Liver (tissue), 9 donors: ENCODE measurements around the gene ACVR1. TPM values are rescaled to one million over a fixed set of nuclear protein-coding genes. Genes with fewer than 3 reads are reported as not detected.

Experiments used
- DNase-seq: peaks from one replicate; pipeline ENCODE4 v3.0.0-alpha.2; 2017; ENCODE audit warnings: low spot score
- H3K27ac ChIP-seq, 2 donors: one replicate each; pipeline ENCODE4 v1.7.0; 2013; ENCODE audit warnings: inconsistent platforms in 2 of 2, low read length in 2 of 2, control low read depth in 1 of 2, low read depth in 1 of 2, mild to moderate bottlenecking in 1 of 2
- H3K27me3 ChIP-seq, 4 donors: one replicate each; pipeline versions ENCODE4 v1.6.1 to v1.7.0; 2013; ENCODE audit warnings: low read length in 3 of 4, inconsistent platforms in 1 of 4, mild to moderate bottlenecking in 1 of 4, moderate library complexity in 1 of 4; ENCODE audit not compliant: control insufficient read depth in 4 of 4, insufficient read depth in 4 of 4
- H3K36me3 ChIP-seq, 4 donors: one replicate each; pipeline versions ENCODE4 v1.6.1 to v1.7.0; 2013; ENCODE audit warnings: low read length in 3 of 4, mild to moderate bottlenecking in 3 of 4, low read depth in 1 of 4, moderate library complexity in 1 of 4; ENCODE audit not compliant: control insufficient read depth in 4 of 4, insufficient read depth in 3 of 4
- H3K4me1 ChIP-seq, 4 donors: one replicate each; pipeline versions ENCODE4 v1.6.1 to v1.7.0; 2013; ENCODE audit warnings: low read length in 3 of 4, mild to moderate bottlenecking in 3 of 4, moderate library complexity in 1 of 4; ENCODE audit not compliant: control insufficient read depth in 4 of 4, insufficient read depth in 4 of 4
- H3K4me3 ChIP-seq, 3 donors: one replicate each; pipeline versions ENCODE4 v1.6.1 to v1.7.0; 2013; ENCODE audit warnings: low read length in 3 of 3, control low read depth in 1 of 3, low read depth in 1 of 3, mild to moderate bottlenecking in 1 of 3
- H3K9ac ChIP-seq, 2 donors: one replicate each; pipeline ENCODE4 v1.7.0; 2013; ENCODE audit warnings: low read length in 2 of 2, mild to moderate bottlenecking in 2 of 2, moderate library complexity in 2 of 2, control low read depth in 1 of 2, low read depth in 1 of 2
- H3K9me3 ChIP-seq, 4 donors: one replicate each; pipeline versions ENCODE4 v1.6.1 to v1.7.0; 2013; ENCODE audit warnings: low read length in 3 of 4; ENCODE audit not compliant: control insufficient read depth in 4 of 4
- ATF3 ChIP-seq: IDR thresholded peaks from 2 replicates; pipeline ENCODE4 v1.6.1; 2016; ENCODE audit warnings: antibody characterized with exemption
- EGR1 ChIP-seq, 2 donors: IDR thresholded peaks; 2 replicates each; pipeline ENCODE4 v1.6.1; 2016 to 2018; ENCODE audit warnings: antibody characterized with exemption in 2 of 2, low read depth in 2 of 2
- FOXA1 ChIP-seq: IDR thresholded peaks from 2 replicates; pipeline ENCODE4 v1.6.1; 2016; ENCODE audit warnings: antibody characterized with exemption
- FOXA2 ChIP-seq: IDR thresholded peaks from 2 replicates; pipeline ENCODE4 v1.6.1; 2016; ENCODE audit warnings: antibody characterized with exemption
- GABPA ChIP-seq, 2 donors: IDR thresholded peaks in 1 of 2; conservative IDR thresholded peaks in 1 of 2; 2 replicates each; pipeline ENCODE4 v1.6.1; 2016; ENCODE audit warnings: antibody characterized with exemption in 2 of 2, mild to moderate bottlenecking in 1 of 2, moderate library complexity in 1 of 2
- HNF4A ChIP-seq, 2 donors: conservative IDR thresholded peaks; 2 replicates each; pipeline ENCODE4 v1.6.1; 2016; ENCODE audit warnings: antibody characterized with exemption in 2 of 2, mild to moderate bottlenecking in 2 of 2
- HNF4G ChIP-seq: IDR thresholded peaks from 2 replicates; pipeline ENCODE4 v1.6.1; 2016; ENCODE audit warnings: antibody characterized with exemption
- JUND ChIP-seq, 2 donors: IDR thresholded peaks; 2 replicates each; pipeline ENCODE4 v1.6.1; 2016; ENCODE audit warnings: antibody characterized with exemption in 2 of 2
- NR2F2 ChIP-seq: IDR thresholded peaks from 2 replicates; pipeline ENCODE4 v1.6.1; 2016; ENCODE audit warnings: antibody characterized with exemption
- RAD21 ChIP-seq, 2 donors: IDR thresholded peaks; 2 replicates each; pipeline ENCODE4 v1.6.1; 2016; ENCODE audit warnings: antibody characterized with exemption in 2 of 2, mild to moderate bottlenecking in 2 of 2
- REST ChIP-seq: IDR thresholded peaks from 2 replicates; pipeline ENCODE4 v1.6.1; 2016; ENCODE audit warnings: antibody characterized with exemption, mild to moderate bottlenecking
- RXRA ChIP-seq, 2 donors: IDR thresholded peaks; 2 replicates each; pipeline ENCODE4 v1.6.1; 2017 to 2018; ENCODE audit warnings: antibody characterized with exemption in 2 of 2, mild to moderate bottlenecking in 1 of 2
- SP1 ChIP-seq: IDR thresholded peaks from 2 replicates; pipeline ENCODE4 v1.6.1; 2018; ENCODE audit warnings: antibody characterized with exemption, mild to moderate bottlenecking
- TAF1 ChIP-seq: conservative IDR thresholded peaks from 2 replicates; pipeline ENCODE4 v1.6.1; 2016; ENCODE audit warnings: antibody characterized with exemption, mild to moderate bottlenecking
- YY1 ChIP-seq: IDR thresholded peaks from 2 replicates; pipeline ENCODE4 v1.6.1; 2016; ENCODE audit warnings: antibody characterized with exemption, mild to moderate bottlenecking
- ZBTB33 ChIP-seq: IDR thresholded peaks from 2 replicates; pipeline ENCODE4 v1.6.1; 2016; ENCODE audit warnings: antibody characterized with exemption
- WGBS: extraction: QIAGEN DNeasy Blood & Tissue Kit; methylation state at CpG from one replicate; pipeline ENCODE4 v1.1.7; 2013; 5-methylcytosine and 5-hydroxymethylcytosine counted together
- polyA plus RNA-seq, 2 donors: library from polyadenylated mRNA; stranded (reverse) in 1 of 2; unstranded in 1 of 2; fragments of 200-250 nt in 1 of 2; fragments of >200 nt in 1 of 2; fragmentation: Nextera tagmentation in 1 of 2; extraction: Ambion mirVana in 1 of 2; gene quantifications; one replicate each; pipeline versions ENCODE4 v1.2.1 to v1.2.3, GENCODE V29; 2013 to 2015
- total RNA-seq, 2 donors: library from RNA; depleted of rRNA; stranded (reverse); fragments of >200 nt; gene quantifications; one replicate each; pipeline ENCODE4 v1.2.3, GENCODE V29; 2014
- TF ChIP-seq, protein P1 (sequence below): fragments of 150-350 bp; IDR thresholded peaks from 2 replicates; pipeline ENCODE4 v1.5.1; 2017; ENCODE audit warnings: improper control_type of control experiment, low read depth, low read length; ENCODE audit not compliant: missing input control
- TF ChIP-seq, protein P2 (sequence below): IDR thresholded peaks from 2 replicates; pipeline ENCODE4 v1.6.1; 2016; ENCODE audit warnings: antibody characterized with exemption
- donor health status: healthy.
- donor health status: healthy.
- donor health status: healthy.
- donor health status: healthy.
- donor health status: healthy.

The ACVR1 gene
- total and polyA plus RNA-seq, 4 donors, result 6.2 to 20.4 (median 8.5) TPM

GRCh38 chr2:157841485-157841884 is 34.6 kb downstream of the ACVR1 start:
- H3K36me3 ChIP-seq, result peaks cover 0 to 3% (median 0%) of the 10 kb centered on the region in 4 donors
- WGBS, result 57% methylated on average over 2 of the region's 2 CpGs
- H3K9me3 ChIP-seq, result no peaks in the 10 kb centered on the region
- H3K27ac ChIP-seq, result peak overlapping the region; percentile 78 to 83
- H3K4me1 ChIP-seq, result peaks cover 21 to 78% (median 64%) of the 10 kb centered on the region in 4 donors
- no peak overlapping the region for H3K4me3 ChIP-seq
- DNase-seq, result no peak
- TF ChIP-seq ZBTB33 (no peak), JUND (IDR thresholded peaks at IDR 0.05) (no peak)
- H3K27me3 ChIP-seq, result no peaks in the 10 kb centered on the region
- H3K9ac ChIP-seq, result peak overlapping the region in 1 of 2 donors; percentile 62

DNA sequence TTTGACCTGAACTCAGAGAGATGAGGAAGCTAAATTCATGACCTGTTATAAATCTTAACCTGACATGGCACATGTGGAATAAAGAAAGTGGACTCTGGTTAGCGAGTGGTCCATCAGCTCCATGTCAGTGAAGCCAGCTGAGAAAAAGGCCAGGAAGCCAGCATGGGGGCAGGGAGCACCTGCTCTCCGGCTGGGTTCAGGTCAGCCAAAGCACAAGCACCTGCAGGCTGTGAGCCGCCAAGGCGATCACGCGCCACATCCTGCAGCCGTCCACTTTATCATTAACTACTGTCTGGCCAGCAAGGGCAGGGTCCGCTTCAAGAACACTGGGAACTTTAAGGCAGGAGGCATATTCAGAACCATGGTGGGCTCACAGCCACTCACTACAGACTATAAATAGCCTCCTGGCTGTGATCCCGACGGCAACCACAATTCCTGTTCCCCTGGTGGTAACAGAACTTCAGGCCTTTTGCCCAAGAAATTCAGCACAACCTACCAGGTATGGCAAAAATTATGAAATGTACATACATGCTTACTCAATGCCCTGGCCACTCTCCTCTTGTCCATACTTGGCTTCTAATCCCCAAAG is 35.5 kb downstream of the ACVR1 start:
- Histone ChIP-seq H3K9ac (no peak overlapping the region), H3K27ac (peak overlapping the region; percentile 78 to 83), H3K4me1 (peaks cover 22 to 80% (median 64%) of the 10 kb centered on the region in 4 donors), H3K9me3 (no peaks in the 10 kb centered on the region), H3K36me3 (peaks cover 0 to 3% (median 0%) of the 10 kb centered on the region in 4 donors), H3K27me3 (no peaks in the 10 kb centered on the region), H3K4me3 (no peak overlapping the region)
- WGBS, result 25% methylated on average over 10 of the region's 10 CpGs
- TF ChIP-seq RAD21 (IDR thresholded peaks at IDR 0.05) (peak in 1 of 2 donors; percentile 64), FOXA1 (no peak), FOXA2 (peak; percentile 37), NR2F2 (peak; percentile 45), RXRA (IDR thresholded peaks at IDR 0.05) (peak; percentile 92 to 93), SP1 (peak; percentile 95), ATF3 (peak; percentile 45), REST (peak; percentile 57), GABPA (IDR thresholded peaks at IDR 0.05 in 1 of 2, conservative IDR thresholded peaks at IDR 0.05 in 1 of 2) (peak in 1 of 2 donors; percentile 49), EGR1 (IDR thresholded peaks at IDR 0.05; ENCODE audit: low read depth in 2 of 2) (peak; percentile 30 to 66), HNF4A (conservative IDR thresholded peaks at IDR 0.05) (peak; percentile 90 to 91), JUND (IDR thresholded peaks at IDR 0.05) (peak; percentile 58 to 78), YY1 (peak; percentile 75), TAF1 (peak; percentile 40), HNF4G (peak; percentile 87), ZBTB33 (peak; percentile 68)
- TF ChIP-seq, protein P1, sequence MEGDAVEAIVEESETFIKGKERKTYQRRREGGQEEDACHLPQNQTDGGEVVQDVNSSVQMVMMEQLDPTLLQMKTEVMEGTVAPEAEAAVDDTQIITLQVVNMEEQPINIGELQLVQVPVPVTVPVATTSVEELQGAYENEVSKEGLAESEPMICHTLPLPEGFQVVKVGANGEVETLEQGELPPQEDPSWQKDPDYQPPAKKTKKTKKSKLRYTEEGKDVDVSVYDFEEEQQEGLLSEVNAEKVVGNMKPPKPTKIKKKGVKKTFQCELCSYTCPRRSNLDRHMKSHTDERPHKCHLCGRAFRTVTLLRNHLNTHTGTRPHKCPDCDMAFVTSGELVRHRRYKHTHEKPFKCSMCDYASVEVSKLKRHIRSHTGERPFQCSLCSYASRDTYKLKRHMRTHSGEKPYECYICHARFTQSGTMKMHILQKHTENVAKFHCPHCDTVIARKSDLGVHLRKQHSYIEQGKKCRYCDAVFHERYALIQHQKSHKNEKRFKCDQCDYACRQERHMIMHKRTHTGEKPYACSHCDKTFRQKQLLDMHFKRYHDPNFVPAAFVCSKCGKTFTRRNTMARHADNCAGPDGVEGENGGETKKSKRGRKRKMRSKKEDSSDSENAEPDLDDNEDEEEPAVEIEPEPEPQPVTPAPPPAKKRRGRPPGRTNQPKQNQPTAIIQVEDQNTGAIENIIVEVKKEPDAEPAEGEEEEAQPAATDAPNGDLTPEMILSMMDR, result peak; percentile 38
- TF ChIP-seq, protein P2, sequence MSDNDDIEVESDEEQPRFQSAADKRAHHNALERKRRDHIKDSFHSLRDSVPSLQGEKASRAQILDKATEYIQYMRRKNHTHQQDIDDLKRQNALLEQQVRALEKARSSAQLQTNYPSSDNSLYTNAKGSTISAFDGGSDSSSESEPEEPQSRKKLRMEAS, result peak; percentile 91
- peak; percentile 57 for DNase-seq
